ENCODE measurements around the gene LYPD6.

The LYPD6 gene

DNA sequence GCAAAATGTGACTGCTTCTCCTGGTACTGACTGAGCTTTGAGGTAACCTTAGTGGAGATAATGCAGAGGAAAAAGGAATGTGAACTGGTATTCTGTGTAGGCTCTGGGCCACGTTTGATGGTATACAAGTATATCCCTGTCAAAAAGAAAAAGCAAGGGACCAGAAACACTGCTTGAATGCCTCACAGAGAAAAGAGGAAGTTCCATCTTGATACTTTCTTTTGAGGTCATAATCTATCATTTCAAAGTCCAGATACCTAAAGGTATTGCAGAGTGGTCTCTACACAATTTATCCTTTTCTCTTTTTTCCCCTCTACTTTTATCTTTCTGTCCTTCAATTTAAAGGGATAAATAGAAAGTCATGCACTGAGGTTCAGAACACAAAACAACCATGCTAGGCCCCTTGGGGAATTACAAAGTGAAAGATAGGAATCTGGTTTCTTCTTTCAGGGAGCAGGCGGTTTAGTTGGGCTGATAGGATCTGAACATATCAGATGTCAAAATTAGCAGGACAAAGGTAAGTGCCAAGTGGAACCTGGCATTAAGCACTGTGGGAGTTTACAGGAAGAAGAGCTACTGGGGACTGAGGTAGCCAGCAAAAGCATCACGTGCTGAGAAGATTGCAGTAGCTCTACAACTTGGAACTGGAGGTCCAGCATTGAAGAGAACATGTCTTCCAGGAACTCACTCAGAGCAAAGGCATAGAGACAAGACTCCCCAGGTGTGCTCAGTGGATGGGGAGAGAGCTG, 121.2 kb downstream of the LYPD6 start:
- in situ Hi-C loops (cut with HindIII; ENCODE audit: low pct_unique_long_range_greater_than_20kb, low sequenced_read_pairs) = no loop called here
- no peak for TF ChIP-seq JUND (IDR thresholded peaks at IDR 0.05; ENCODE audit: low read depth)
- DNase-seq (ENCODE audit: low read depth in 1 of 2, low spot score in 1 of 2) = peak in 1 of 2 experiments; percentile 49

DNA sequence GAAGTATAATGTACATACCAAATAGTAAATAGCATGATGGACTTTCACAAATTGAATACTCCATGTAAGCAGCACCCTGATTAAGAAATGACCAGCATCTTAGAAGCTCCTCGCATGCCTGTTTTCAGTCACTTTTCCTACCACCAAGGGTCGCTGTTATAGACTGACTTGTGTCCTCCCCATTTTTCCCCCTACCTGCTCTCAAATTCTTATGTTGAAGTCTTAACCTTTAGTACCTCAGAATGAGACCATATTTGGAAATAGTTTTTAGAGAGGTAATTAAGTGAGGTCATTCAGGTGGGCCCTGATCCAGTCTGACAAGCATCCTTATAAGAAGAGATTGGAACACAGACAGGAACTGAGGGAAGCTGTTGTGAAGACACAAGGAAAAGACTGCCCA, 125.9 kb downstream of the LYPD6 start:
- in situ Hi-C loops (cut with HindIII; ENCODE audit: low pct_unique_long_range_greater_than_20kb, low sequenced_read_pairs) = no loop called here
- no peak for DNase-seq (ENCODE audit: low read depth in 1 of 2, low spot score in 1 of 2)
- no peak for TF ChIP-seq JUND (IDR thresholded peaks at IDR 0.05; ENCODE audit: low read depth)

DNA sequence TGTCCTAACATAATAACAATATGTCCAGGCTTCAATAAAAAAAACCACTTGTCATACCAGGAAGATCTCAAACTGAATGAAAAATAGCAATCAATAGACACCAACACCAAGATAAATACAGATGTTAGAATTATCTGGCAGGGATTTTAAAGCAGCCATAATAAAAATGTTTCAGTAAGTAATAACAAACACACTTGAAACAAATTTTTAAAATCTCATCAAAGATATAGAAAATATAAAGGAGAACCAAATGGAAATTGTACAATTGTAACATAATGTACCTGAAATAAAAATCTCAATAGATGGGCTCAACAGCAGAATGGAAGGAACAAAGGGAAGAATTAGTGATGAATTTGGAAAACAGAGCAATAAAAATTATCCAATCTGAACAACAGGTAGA, 128.1 kb downstream of the LYPD6 start:
- no peak for TF ChIP-seq JUND (IDR thresholded peaks at IDR 0.05; ENCODE audit: low read depth)
- in situ Hi-C loops (cut with HindIII; ENCODE audit: low pct_unique_long_range_greater_than_20kb, low sequenced_read_pairs) = no loop called here
- no peak for DNase-seq (ENCODE audit: low read depth in 1 of 2, low spot score in 1 of 2)

DNA sequence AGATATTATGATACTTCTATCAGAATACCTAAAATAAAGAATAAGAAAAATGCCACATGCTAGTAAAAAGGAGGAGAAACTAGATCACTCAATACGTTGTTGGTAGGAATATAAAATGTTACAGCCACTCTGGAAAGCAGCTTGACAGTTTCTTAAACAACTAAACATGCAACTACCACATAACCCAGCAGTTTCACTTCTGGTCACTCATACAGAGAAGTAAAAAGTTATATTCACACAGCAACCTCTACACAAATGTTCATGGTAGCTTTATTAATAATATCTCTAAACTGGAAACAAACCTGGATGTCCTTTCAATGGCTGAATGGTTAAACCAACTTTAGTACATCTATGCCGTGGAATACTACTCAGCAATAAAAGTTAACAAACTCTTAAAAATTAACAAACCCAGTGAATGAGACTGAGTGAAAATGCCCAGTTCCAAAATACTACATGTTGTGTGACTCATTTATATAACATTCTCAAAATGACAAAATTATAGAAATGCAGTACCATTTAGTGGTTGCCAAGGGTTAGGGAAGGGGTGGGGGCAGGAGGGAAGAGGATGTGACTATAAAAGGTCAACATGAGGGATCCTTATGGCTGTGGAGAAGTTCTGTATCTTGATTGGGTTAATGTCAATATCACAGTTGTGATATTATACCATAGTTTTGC, 133.1 kb downstream of the LYPD6 start:
- no peak for TF ChIP-seq JUND (IDR thresholded peaks at IDR 0.05; ENCODE audit: low read depth)
- in situ Hi-C loops (cut with HindIII; ENCODE audit: low pct_unique_long_range_greater_than_20kb, low sequenced_read_pairs) = no loop called here
- no peak for DNase-seq (ENCODE audit: low read depth in 1 of 2, low spot score in 1 of 2)

DNA sequence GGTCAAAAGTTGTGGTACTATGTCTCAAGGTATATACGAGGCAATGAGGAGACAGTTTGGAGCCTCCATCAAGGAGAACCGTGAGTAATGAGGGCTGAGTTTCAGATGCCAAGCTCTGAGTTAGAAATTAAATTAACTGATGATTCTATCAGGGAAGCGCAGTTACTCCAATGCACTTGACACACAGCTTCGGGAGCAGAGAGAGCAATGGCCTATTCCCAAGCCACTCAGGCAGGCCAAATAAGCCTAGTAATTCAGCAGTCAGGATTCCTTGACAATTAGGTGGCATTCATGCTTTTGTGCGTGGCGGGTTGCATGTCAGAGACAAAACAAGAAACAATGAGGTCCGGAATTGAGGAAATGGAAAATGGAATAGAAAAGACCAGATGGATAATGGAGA, 134.0 kb downstream of the LYPD6 start:
- TF ChIP-seq JUND (IDR thresholded peaks at IDR 0.05; ENCODE audit: low read depth) = no peak
- in situ Hi-C loops (cut with HindIII; ENCODE audit: low pct_unique_long_range_greater_than_20kb, low sequenced_read_pairs) = no loop called here
- no peak for DNase-seq (ENCODE audit: low read depth in 1 of 2, low spot score in 1 of 2)

DNA sequence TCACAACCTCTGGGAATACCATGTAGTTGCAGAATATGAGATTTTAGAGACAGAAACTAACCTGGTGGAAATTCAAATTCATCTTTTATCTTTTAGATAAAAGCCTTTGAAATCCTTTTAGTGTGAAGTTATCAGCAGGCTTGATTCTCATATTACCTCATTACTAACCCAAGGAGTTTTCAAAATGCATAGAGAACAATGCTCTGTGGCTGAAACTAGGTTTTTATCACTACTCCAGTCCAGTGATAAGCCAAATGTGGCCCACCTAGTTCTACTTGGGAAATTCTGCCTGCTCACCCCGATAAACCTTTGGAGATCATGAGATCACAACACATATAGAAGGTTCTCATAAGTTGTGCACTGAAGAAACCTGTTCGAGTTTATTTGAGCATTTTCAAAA, 135.5 kb downstream of the LYPD6 start:
- no peak for DNase-seq (ENCODE audit: low read depth in 1 of 2, low spot score in 1 of 2)
- in situ Hi-C loops (cut with HindIII; ENCODE audit: low pct_unique_long_range_greater_than_20kb, low sequenced_read_pairs) = no loop called here

DNA sequence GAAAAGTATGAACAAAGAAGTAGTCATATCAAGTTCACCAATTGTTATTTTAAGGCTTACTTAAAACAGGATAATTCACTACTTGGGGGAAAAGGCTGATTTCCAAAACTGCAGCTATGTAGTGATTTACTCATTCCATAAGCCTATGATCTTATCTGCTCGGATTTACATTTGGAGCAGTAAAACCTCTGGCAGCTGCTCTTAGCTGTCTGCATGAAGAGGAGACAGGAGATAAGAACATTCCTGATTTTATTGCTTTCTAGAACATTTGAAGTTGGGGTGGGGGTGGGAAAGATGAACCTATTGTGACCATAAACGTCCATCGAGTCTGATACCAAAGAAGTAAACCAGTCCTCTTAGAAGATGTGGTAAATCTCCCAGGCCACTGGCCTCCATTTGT, 136.2 kb downstream of the LYPD6 start:
- no peak for DNase-seq (ENCODE audit: low read depth in 1 of 2, low spot score in 1 of 2)
- in situ Hi-C loops (cut with HindIII; ENCODE audit: low pct_unique_long_range_greater_than_20kb, low sequenced_read_pairs) = no loop called here
- TF ChIP-seq JUND (IDR thresholded peaks at IDR 0.05; ENCODE audit: low read depth) = no peak

More for the DNA sequence above, 135.5 kb downstream of the LYPD6 start:
- no peak for TF ChIP-seq JUND (IDR thresholded peaks at IDR 0.05; ENCODE audit: low read depth)

DNA sequence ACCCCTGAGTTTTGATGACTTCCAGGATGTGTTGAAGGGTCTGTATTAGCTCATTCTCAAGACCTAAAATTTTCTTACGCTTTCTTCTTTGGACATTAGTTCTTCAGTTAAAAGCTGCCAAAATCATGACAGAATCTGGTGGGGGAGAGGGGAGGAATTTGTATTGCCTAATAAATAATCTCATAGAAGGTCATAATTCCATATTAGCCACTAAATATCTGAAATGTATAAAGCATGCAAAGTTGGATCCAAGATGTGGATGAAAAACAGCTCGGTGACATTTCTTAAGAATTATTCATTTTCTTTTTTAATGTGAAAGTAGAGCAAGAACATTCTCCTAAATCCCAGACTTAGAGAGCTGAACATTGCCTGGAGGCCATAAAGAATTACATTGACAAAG, 137.0 kb downstream of the LYPD6 start:
- no peak for DNase-seq (ENCODE audit: low read depth in 1 of 2, low spot score in 1 of 2)
- TF ChIP-seq JUND (IDR thresholded peaks at IDR 0.05; ENCODE audit: low read depth) = no peak
- in situ Hi-C loops (cut with HindIII; ENCODE audit: low pct_unique_long_range_greater_than_20kb, low sequenced_read_pairs) = no loop called here

DNA sequence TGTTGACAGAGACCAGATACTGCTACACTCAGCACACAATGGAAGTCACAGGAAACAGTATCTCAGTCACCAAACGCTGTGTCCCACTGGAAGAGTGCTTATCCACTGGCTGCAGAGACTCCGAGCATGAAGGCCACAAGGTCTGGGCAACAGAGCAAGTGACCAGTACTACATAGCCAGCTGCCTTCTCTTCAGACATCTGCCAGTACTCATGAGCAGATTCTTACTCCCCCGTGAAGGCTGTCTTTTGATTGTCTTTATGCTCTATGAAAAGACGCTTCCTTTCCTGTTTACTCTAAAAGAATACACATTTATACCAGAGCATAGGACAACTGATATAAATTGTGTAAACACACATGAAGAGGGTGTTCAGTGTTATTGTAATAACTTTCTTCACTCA, 138.2 kb downstream of the LYPD6 start:
- no peak for TF ChIP-seq JUND (IDR thresholded peaks at IDR 0.05; ENCODE audit: low read depth)
- in situ Hi-C loops (cut with HindIII; ENCODE audit: low pct_unique_long_range_greater_than_20kb, low sequenced_read_pairs) = no loop called here
- no peak for DNase-seq (ENCODE audit: low read depth in 1 of 2, low spot score in 1 of 2)

DNA sequence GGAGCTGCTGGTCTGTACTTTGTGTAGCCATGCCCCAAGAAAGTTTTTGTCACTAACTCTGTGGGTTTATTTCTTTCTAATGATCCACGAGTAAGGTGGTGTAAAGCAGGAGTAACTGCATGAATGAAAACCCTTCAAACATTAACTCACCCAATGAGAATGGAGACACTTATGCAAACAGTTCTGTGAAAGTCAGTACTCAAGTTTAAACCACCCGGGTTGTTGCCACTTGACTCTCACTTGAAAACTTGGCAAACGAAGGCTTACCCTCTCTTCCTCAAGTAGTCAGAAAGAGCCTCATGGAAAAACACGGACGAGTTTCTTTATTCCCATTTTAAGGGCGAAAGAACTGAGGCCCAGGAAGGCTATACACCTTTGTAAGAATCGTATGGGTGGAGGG, 139.7 kb downstream of the LYPD6 start:
- no peak for DNase-seq (ENCODE audit: low read depth in 1 of 2, low spot score in 1 of 2)
- in situ Hi-C loops (cut with HindIII; ENCODE audit: low pct_unique_long_range_greater_than_20kb, low sequenced_read_pairs) = no loop called here
- no peak for TF ChIP-seq JUND (IDR thresholded peaks at IDR 0.05; ENCODE audit: low read depth)

DNA sequence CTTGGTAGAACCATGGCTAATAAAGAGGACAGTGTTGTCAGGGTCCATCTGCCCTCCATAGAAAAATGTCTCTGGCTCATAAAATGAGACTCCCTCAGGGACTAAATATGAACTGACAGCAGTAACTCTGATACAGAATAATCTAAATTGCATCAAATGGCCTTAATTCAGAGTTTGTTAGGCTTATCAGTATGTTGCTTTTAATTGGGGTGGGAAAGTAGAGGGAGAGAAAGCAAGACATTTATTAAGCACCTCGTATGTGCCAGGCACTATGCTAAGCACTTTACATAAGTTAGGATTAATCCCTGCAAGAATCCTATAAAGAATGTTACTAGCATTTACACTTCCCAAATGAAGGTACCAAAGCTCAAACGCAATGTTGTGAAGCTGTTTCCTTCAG, 142.0 kb downstream of the LYPD6 start:
- in situ Hi-C loops (cut with HindIII; ENCODE audit: low pct_unique_long_range_greater_than_20kb, low sequenced_read_pairs) = no loop called here
- no peak for DNase-seq (ENCODE audit: low read depth in 1 of 2, low spot score in 1 of 2)
- no peak for TF ChIP-seq JUND (IDR thresholded peaks at IDR 0.05; ENCODE audit: low read depth)

DNA sequence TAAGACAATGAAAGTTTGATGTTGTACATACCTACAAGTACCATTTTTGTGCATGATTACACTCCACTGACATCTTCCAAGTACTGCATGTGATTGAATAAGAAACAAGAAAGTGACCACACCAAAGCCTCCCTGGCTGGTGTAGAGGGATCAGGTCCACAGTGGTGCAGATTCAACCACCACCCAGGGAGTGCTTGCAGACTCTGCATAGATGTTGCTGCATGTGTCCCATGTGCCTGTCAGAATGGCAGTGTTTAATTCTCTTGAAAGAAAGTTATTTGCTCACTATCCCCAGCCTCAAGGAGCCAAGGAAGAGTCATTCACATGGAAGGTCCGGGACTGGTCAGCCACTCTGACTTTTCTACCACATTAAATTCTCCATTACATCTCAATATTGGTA, 142.7 kb downstream of the LYPD6 start:
- DNase-seq (ENCODE audit: low read depth in 1 of 2, low spot score in 1 of 2) = no peak
- in situ Hi-C loops (cut with HindIII; ENCODE audit: low pct_unique_long_range_greater_than_20kb, low sequenced_read_pairs) = no loop called here
- TF ChIP-seq JUND (IDR thresholded peaks at IDR 0.05; ENCODE audit: low read depth) = no peak

DNA sequence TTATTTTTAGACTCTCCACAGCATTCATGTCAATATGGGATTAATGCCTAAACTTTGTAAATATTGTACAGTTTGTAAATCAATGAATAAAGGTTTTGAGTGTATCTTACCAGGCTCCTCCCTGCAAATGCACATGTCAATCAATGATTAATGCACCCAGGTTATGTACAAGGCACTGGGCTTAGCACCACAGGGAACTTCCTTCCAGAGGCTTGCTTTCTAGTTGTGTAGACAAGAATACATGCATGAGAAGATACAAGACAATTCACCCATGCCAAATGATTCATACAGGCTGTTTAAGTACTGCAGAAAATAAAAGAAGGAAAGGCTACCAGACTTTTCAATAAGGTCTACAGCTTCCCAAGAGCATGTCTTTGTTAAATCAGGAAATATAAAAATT, 143.1 kb downstream of the LYPD6 start:
- TF ChIP-seq JUND (IDR thresholded peaks at IDR 0.05; ENCODE audit: low read depth) = no peak
- DNase-seq (ENCODE audit: low read depth in 1 of 2, low spot score in 1 of 2) = no peak
- in situ Hi-C loops (cut with HindIII; ENCODE audit: low pct_unique_long_range_greater_than_20kb, low sequenced_read_pairs) = no loop called here
